Ramos (cell line): ENCODE measurements around the gene SERPING1.

Experiments used
- in situ Hi-C: fragments of 300-500 bp; cut with MboI; formaldehyde crosslinking; loops from one replicate; pipeline ENCODE4 v1.14.3; 2022; ENCODE audit warnings: low sequenced_read_pairs; ENCODE audit not compliant: unreplicated experiment

The SERPING1 gene

DNA sequence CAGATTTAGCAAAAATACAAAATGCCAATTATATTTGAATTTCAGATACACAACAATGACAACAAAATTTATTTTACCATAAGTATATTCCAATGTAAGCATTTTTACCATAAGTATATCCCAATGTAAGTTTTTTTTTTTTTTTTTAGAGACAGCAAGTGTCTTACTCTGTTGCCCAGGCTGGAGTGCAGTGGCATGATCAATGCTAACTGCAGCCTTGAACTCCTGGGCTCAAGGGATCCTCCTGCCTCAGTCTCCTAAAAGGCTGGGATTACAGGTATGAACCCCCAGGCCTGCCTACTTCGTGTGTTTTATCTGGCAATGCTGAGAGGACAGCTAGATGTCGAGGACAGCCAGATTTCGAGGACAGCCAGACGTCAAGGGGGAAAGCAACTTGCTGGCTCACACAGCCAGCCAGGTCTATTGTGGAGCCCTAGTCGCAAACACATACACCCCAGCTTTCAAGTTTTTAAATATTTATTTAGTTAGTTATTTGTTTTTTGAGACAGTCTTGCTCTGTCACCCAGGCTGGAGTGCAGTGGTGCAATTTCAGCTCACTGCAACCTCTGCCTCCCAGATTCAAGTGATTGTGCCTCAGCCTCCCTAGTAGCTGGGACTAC lies 1.1 kb upstream of the SERPING1 start:
- in situ Hi-C loops = no loop called here

GRCh38 chr11:57597916-57598830 lies 688 bp downstream of the SERPING1 start:
- in situ Hi-C loops = no loop called here

DNA sequence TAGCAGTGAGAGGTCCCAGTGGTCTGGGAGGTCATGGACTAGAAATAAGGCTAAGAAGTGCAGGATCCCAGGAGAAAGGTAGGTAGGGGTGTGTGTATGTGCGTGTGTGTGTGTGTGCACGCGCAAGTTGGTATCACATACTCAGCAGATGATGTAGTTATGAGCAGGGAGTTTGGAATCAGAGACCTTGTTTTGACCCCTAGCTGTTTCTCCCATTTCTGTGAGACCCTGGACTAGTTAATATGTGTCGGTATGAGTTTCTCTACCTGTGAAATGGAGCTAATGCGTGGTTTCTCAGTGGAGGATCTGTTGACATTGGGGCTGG lies 1.3 kb downstream of the SERPING1 start:
- in situ Hi-C loops = no loop called here

- in situ Hi-C loops = no loop called here
Measured at GRCh38 chr11:57599381-57599780, 1.9 kb downstream of the SERPING1 start.

GRCh38 chr11:57601297-57601696 lies 3.8 kb downstream of the SERPING1 start:
- in situ Hi-C loops = no loop called here

DNA sequence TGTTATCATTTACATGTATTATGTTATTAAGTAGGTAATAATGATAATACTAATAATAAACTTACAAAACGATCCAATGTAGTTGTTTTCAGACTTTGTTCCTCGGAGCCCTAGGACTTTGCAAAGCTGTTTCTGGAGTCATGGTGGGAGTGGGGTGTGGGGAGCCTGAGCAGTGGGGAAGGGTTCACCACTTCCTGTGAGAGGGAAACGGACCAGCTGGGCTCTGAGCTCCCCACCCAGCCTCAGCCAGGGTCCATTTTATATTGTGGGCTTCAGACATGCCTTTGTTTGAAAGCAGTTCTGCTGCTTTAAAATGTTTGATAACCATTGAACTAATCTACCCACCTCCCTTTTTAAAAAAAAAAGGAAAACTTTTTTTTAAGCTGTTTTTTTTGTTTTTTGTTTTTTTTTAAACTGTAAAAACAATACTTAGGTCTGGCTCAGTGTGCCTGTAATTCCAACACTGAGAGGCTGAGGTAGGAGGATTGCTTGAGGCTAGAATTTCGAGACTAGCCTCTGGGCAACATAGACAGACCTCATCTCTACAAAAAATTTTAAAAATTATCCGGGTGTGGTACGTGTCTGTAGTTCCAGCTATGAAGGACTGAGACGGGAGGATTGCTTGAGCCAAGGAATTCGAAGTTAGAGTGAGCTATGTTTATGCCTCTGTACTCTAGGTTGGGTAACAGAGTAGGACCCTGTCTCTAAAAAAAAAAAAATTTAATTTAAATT lies 7.0 kb downstream of the SERPING1 start:
- in situ Hi-C loops = no loop called here

DNA sequence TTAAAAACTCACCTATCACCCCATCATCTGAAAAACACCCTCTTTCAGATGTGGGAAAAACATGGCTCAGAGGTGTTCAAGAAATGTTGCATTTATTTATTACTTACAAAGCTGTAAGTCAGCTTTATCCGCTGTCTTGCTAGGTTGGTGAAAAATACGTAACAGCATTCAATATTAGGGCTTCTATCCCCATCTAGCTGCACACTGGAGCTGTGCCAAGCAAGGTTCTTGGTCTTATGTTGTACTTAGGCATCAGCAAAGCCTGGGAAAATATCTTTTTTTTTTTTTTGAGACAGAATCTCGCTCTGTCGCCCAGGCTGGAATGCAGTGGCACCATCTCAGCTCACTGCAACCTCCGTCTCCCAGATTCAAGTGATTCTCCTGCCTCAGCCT lies 7.5 kb downstream of the SERPING1 start:
- in situ Hi-C loops = no loop called here

- in situ Hi-C loops = no loop called here
Measured at GRCh38 chr11:57610170-57610569, 12.7 kb downstream of the SERPING1 start.

- in situ Hi-C loops = no loop called here
Measured at GRCh38 chr11:57614234-57614772, 16.8 kb downstream of the SERPING1 start.

DNA sequence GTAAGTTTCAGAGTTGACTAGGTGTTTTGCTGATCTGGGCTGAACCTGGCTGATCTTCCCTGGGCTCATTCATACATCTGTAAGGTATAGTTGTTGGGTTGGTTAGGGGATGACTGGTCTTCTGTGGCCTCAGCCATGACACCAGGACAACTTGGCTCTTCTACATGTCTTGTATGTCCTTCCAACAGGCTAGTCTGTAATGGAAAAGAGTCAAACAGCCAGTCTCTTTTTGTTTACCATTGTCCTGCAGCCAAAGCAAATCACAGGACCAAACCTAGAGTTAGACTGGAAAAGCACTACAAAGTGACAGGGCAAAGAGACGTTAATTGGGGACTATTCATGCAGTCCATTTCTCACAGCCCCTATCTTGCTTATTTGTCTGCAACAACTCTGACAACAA lies 17.8 kb downstream of the SERPING1 start:
- in situ Hi-C loops = no loop called here

GRCh38 chr11:57616595-57616994 lies 19.1 kb downstream of the SERPING1 start:
- in situ Hi-C loops = no loop called here

GRCh38 chr11:57618438-57618837 lies 21.0 kb downstream of the SERPING1 start:
- in situ Hi-C loops = no loop called here

DNA sequence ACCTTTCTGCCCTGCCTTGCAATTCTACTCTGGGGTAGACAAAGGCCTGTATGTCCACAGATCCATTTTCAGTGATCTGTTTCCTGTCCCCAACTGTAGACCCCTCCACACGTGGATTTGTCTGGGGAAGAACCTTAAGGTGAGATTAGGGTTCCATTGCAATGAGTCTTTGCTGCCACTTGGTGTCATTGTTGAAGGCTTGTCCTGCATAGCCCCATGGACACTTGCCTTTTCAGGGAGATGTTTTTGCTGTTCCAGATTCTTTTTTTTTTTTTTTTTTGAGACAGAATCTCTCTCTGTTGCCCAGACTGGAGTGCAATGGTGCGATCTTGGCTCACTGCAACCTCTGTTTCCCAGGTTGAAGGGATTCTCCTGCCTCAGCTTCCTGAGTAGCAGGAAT lies 21.8 kb downstream of the SERPING1 start:
- in situ Hi-C loops = no loop called here

GRCh38 chr11:57620467-57620866 lies 23.0 kb downstream of the SERPING1 start:
- in situ Hi-C loops = no loop called here

- in situ Hi-C loops = no loop called here
Measured at GRCh38 chr11:57622263-57622662, 24.8 kb downstream of the SERPING1 start.

DNA sequence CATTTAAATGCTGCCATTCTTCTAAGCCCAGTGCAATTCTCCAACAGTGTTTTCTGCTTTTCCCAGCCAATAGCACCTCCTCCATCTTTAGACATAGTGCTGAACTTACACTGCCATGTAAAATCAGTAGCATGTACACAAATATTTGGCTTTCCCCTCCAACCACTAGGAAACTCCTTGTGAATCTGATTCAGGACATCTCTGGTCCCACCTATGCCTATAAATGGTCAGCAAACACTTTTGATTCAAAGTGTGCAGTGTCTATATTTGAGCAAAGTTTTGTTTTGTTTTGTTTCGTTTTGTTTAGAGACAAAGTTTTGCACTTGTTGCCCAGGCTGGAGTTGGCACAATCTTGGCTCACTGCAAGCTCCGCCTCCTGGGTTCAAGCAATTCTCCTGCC lies 27.4 kb downstream of the SERPING1 start:
- in situ Hi-C loops = no loop called here

DNA sequence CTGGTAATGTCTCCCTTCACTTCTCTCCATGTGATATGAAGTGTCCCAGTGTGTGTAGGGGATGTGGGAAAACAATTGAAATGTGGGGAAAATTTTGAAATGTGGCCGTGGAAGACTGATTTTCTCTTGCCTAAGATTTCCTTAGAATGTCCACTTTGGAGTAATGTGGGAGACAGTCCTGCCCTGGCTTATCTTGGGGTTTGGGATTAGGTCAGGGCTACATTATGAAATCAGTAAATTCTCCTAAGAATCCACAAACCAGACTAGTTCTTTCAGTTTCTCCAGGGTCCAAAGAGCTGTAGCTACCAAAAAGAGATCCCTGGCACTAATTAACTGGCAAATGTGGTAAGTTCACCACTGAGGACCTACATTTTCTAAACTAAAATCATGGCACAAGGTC lies 29.4 kb downstream of the SERPING1 start:
- in situ Hi-C loops = no loop called here

DNA sequence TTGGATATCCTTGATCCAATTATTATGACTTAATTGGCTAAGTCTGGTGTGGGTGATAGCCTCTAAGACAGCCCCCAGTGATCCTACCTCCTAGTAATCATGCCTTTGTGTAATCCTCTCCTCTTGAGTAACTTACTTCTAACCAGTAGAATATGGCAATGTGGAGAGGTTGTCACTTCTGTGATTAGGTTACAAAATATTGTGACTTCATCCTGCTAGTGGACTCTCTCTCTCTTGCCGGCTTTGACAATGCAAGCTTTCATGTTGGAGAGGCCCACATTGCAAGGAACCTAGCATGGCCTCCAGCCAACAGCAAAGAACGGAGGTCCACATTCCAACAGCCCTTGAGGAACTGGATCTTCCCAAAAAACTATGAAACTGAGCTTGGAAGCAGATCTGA lies 32.7 kb downstream of the SERPING1 start:
- in situ Hi-C loops = no loop called here

DNA sequence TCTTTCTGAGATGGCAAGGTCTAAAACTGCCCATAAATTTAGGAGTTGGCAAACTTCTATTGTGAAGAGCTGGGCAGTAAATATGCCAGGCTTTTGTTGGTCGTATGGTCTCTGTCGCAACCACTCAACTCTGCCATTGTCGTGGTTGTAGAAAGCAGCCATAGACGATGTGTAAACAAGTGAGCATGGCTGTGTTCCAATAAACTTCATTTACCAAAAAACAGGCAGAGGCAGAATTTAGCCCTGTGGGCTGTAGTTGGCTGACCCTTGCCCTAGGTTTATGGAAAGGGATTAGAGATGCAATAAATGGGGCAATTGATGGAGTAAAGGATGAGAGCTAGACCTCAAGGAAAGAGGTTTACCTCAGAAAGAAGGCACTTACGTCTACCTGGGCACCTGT lies 34.6 kb downstream of the SERPING1 start:
- in situ Hi-C loops = no loop called here

DNA sequence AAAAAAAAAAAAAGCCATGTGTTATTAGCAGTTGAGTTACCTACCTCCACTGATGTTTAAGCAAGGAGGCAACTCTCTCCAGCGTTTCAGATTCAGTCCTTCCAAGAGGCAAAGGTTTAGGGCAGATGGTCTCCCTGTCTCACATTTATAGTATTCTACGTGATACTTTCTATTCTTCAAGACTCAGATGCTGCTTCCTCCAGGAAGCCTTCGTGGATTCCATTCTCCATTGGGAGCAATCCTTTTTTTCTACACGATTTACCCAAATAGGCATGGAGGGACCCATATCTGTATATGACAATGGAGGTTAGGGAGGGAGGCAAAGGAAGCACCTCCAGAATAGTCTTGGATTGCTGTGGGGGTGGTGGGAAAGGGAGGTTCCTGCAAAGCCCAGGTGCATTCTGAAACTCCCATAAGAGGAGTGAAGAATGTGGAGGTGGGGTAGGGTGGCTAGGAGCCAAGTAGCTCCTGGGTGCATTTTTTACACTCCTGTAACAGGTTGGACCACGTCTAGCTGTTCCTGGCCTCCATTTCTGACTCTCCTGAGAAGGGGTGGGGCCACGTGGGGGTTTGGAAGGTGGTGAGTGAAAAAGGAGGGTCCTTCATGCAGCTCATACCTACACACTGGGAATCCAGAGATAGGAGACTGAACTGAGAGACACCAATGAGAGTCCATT lies 36.0 kb downstream of the SERPING1 start:
- in situ Hi-C loops = no loop called here
